HepG2 (cell line): Measurements from ENCODE around the gene TAF3. TPM values are rescaled to one million over a fixed set of nuclear protein-coding genes. Genes with fewer than 3 reads are reported as not detected.

ENCODE experiments used
- ATAC-seq: fragments of 200-7000 bp; cut with Tn5 transposase; 3 replicates; pipeline ENCODE4 v1.9.1; 2020; ENCODE audit warnings: mild to moderate bottlenecking, moderate library complexity
- BruUV-seq: library from RNA; stranded (reverse); fragments of 400-500 nt; replicated peaks from 2 replicates; lab custom pipeline; 2021; lab: Mats Ljungman, UMichigan
- CTCF ChIA-PET: fragments of 300-600 bp; formaldehyde crosslinking; extraction: SDS; loops from one replicate; lab custom pipeline; 2021; ENCODE audit warnings: low total read pairs, inconsistent platforms, low intra/inter-chr PET ratio; lab: Yijun Ruan, JAX
- POLR2A ChIA-PET: fragments of 350-600 bp; sonication (Branson Sonifier 250); formaldehyde crosslinking; loops from one replicate; lab custom pipeline; 2020; ENCODE audit warnings: antibody characterized with exemption, inconsistent platforms; lab: Yijun Ruan, JAX
- DNase-seq: peaks from one replicate; pipeline ENCODE4 v3.0.0-alpha.2; 2015; ENCODE audit warnings: low spot score
- FAIRE-seq: peaks from 3 replicates; lab custom pipeline; 2011; peaks lifted over from hg19 to GRCh38; lab: Jason Lieb, UNC
- H2AFZ ChIP-seq: one replicate; pipeline ENCODE4 v1.6.1; 2011; ENCODE audit warnings: low read length, inconsistent platforms
- H3K27ac ChIP-seq: fragments of 300-600 bp; 3 replicates; pipeline ENCODE4 v1.8.0; 2011; ENCODE audit warnings: mixed run types, mild to moderate bottlenecking, mixed read lengths, low read length, inconsistent platforms; ENCODE audit not compliant: insufficient read depth; ENCODE audit errors: extremely low read length
- H3K27me3 ChIP-seq, 2 experiments: fragments of 200-600 bp in 1 of 2; 2 replicates in 1 of 2; 3 replicates in 1 of 2; pipeline versions ENCODE4 v1.6.0 to v1.8.0; 2011; ENCODE audit warnings: low read length in 2 of 2, mild to moderate bottlenecking in 2 of 2, moderate library complexity in 2 of 2, inconsistent platforms in 1 of 2; ENCODE audit not compliant: insufficient read depth in 2 of 2, control insufficient read depth in 1 of 2
- H3K36me3 ChIP-seq, 2 experiments: fragments of 200-600 bp in 1 of 2; replicated peaks in 1 of 2; 2 replicates in 1 of 2; 3 replicates in 1 of 2; pipeline versions ENCODE4 v1.5.1 to v1.8.0; 2011; ENCODE audit warnings: low read length in 2 of 2, inconsistent platforms in 1 of 2; ENCODE audit not compliant: insufficient read depth in 2 of 2, control insufficient read depth in 1 of 2
- H3K4me1 ChIP-seq: 2 replicates; pipeline ENCODE4 v1.5.1; 2012; ENCODE audit warnings: low read length, inconsistent platforms; ENCODE audit not compliant: insufficient read depth
- H3K4me2 ChIP-seq: 2 replicates; pipeline ENCODE4 v1.6.0; 2011; ENCODE audit warnings: low read depth, low read length, inconsistent platforms
- H3K4me3 ChIP-seq, 3 experiments: fragments of 200-600 bp in 1 of 3; sonication (generic), shearing (Covaris generic) in 1 of 3; replicated peaks in 1 of 3; 2 replicates each; pipeline ENCODE4 v1.5.1; 2011 to 2016; ENCODE audit warnings: low read length in 3 of 3, inconsistent platforms in 2 of 3, low read depth in 2 of 3, mild to moderate bottlenecking in 2 of 3, control low read depth in 1 of 3, mixed read lengths in 1 of 3; ENCODE audit not compliant: insufficient read depth in 1 of 3
- H3K79me2 ChIP-seq: one replicate; pipeline ENCODE4 v1.6.1; 2011; ENCODE audit warnings: low read length, inconsistent platforms; ENCODE audit not compliant: insufficient read depth
- H3K9ac ChIP-seq: 2 replicates; pipeline ENCODE4 v1.6.0; 2011; ENCODE audit warnings: mild to moderate bottlenecking, low read depth, low read length, inconsistent platforms; ENCODE audit not compliant: insufficient read depth
- H3K9me3 ChIP-seq: 2 replicates; pipeline ENCODE4 v1.5.1; 2012; ENCODE audit warnings: mild to moderate bottlenecking, low read length
- H4K20me1 ChIP-seq: 2 replicates; pipeline ENCODE4 v1.6.0; 2011; ENCODE audit warnings: inconsistent platforms, mild to moderate bottlenecking, low read length, moderate library complexity; ENCODE audit not compliant: insufficient read depth
- ELF1 ChIP-seq: sonication (generic); formaldehyde crosslinking; IDR thresholded peaks from 2 replicates; pipeline ENCODE4 v1.4.0; 2020; ENCODE audit warnings: missing genetic modification reagents
- FOXO1 ChIP-seq: sonication (generic); formaldehyde crosslinking; IDR thresholded peaks from 2 replicates; pipeline ENCODE4 v1.4.0; 2020; ENCODE audit warnings: missing genetic modification reagents
- GABPA ChIP-seq, 2 experiments: IDR thresholded peaks; 2 replicates each; pipeline ENCODE4 v1.6.1; 2011 to 2016; ENCODE audit warnings: low read depth in 2 of 2, low read length in 1 of 2, missing biosample characterization in 1 of 2, missing genetic modification characterization in 1 of 2
- GZF1 ChIP-seq: sonication (generic); formaldehyde crosslinking; IDR thresholded peaks from 2 replicates; pipeline ENCODE4 v1.5.1; 2020; ENCODE audit warnings: mild to moderate bottlenecking, missing genetic modification reagents
- SPEN ChIP-seq: sonication (generic); formaldehyde crosslinking; IDR thresholded peaks from 2 replicates; pipeline ENCODE4 v1.5.1; 2020; ENCODE audit warnings: low read depth, mild to moderate bottlenecking, missing genetic modification reagents
- TAF15 ChIP-seq: fragments of 200-400 bp; formaldehyde crosslinking; IDR thresholded peaks from one replicate; pipeline ENCODE4 v1.6.1; 2018; ENCODE audit warnings: mild to moderate bottlenecking, low read depth, low read length; ENCODE audit not compliant: poor library complexity, severe bottlenecking
- TBP ChIP-seq: sonication (generic); formaldehyde crosslinking; IDR thresholded peaks from 2 replicates; pipeline ENCODE4 v1.5.0; 2020; ENCODE audit warnings: missing genetic modification reagents
- YEATS4 ChIP-seq: sonication (generic); formaldehyde crosslinking; IDR thresholded peaks from 2 replicates; pipeline ENCODE4 v1.4.0; 2020; ENCODE audit warnings: missing genetic modification reagents, borderline replicate concordance
- ZBTB7B ChIP-seq: sonication (generic); formaldehyde crosslinking; IDR thresholded peaks from 2 replicates; pipeline ENCODE4 v1.4.0; 2020; ENCODE audit warnings: missing genetic modification reagents
- ZIK1 ChIP-seq: sonication (generic); formaldehyde crosslinking; IDR thresholded peaks from 2 replicates; pipeline ENCODE4 v1.5.0; 2020; ENCODE audit warnings: mild to moderate bottlenecking, low read depth, missing genetic modification reagents, borderline replicate concordance
- ZNF292 ChIP-seq: sonication (generic); formaldehyde crosslinking; IDR thresholded peaks from 2 replicates; pipeline ENCODE4 v1.8.1; 2022; ENCODE audit warnings: mild to moderate bottlenecking, low read depth, missing genetic modification reagents, borderline replicate concordance
- ZNF317 ChIP-seq: sonication (generic); formaldehyde crosslinking; IDR thresholded peaks from 2 replicates; pipeline ENCODE4 v1.5.0; 2020; ENCODE audit warnings: mild to moderate bottlenecking, missing genetic modification reagents
- WGBS: methylation state at CpG from one replicate; pipeline ENCODE4 v1.1.6; 2017; ENCODE audit warnings: low lambda C conversion rate; 5-methylcytosine and 5-hydroxymethylcytosine counted together
- in situ Hi-C: cut with HindIII; loops from 2 replicates; pipeline ENCODE4 v1.10.0; 2017; ENCODE audit warnings: low pct_unique_long_range_greater_than_20kb; ENCODE audit not compliant: extremely low pct_ligation_motif_present
- intact Hi-C: fragments of 100-400 bp; cut with micrococcal nuclease; formaldehyde crosslinking; loops from one replicate; pipeline ENCODE4 v1.10.0; 2022; ENCODE audit not compliant: unreplicated experiment
- polyA plus RNA-seq, 8 experiments: library from polyadenylated mRNA; depleted of rRNA in 3 of 8; stranded (reverse) in 7 of 8; unstranded in 1 of 8; fragments of >200 nt; fragmentation: Illumina TruSeq in 4 of 8; extraction: Trizol in 4 of 8; gene quantifications; 2 replicates each; pipeline versions ENCODE4 v1.2.1 to v1.2.3, GENCODE V29; 2011 to 2016; ENCODE audit warnings: low read depth in 4 of 8, missing spikeins in 1 of 8, mixed read lengths in 1 of 8; ENCODE audit not compliant: insufficient read depth in 1 of 8
- total RNA-seq, 5 experiments: library from RNA; depleted of rRNA; stranded (reverse); fragments of >200 nt; fragmentation: Illumina TruSeq; extraction: Trizol; gene quantifications; 2 replicates each; pipeline ENCODE4 v1.2.3, GENCODE V29; 2016; ENCODE audit warnings: low read depth in 1 of 5
- TF ChIP-seq, protein P1 (sequence below): sonication (generic); formaldehyde crosslinking; conservative IDR thresholded peaks from 2 replicates; pipeline ENCODE4 v1.8.0; 2022; ENCODE audit warnings: low read depth, missing genetic modification reagents
- TF ChIP-seq, protein P2 (sequence below): sonication (generic); formaldehyde crosslinking; IDR thresholded peaks from 2 replicates; pipeline ENCODE4 v1.8.0; 2022; ENCODE audit warnings: low read depth, missing genetic modification reagents

TAF3 gene
- total and polyA plus RNA-seq, 2 of the 13 experiments (the other 11 are each of a cell fraction or from before 2014, with no cell fraction given): 1.7 to 2.9 TPM

DNA sequence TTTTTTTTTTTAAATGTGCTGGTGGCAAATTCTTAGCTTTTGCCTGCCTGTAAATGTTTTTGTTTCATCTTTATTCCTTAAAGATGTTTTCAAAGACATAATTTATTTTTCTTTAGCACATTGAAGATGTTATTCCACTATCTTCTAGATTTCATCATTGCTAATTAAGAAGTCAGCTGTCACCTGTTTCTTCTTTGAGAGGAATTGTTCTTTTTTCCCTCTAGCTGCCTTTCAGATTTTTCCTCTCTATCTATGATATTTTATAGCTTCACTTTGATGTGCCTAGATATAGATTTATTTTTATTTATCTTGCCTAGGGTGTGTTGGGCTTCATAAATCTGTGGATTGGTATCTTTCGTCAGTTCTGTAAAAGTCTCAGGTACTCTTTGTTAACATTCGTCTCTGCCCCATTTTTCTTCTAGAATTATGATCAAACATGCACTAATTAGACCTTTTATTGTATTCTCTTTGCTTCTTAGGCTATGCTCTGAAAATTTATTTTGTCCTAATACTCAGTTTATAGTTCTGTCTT lies 186.2 kb downstream of the TAF3 start:
- H2AFZ ChIP-seq: no peak overlapping the region
- no peaks in the 10 kb centered on the region for H3K79me2 ChIP-seq
- peak; percentile 98 for TF ChIP-seq ZNF317 (CRISPR knock-in tag)
- no peak for TF ChIP-seq ZBTB7B (CRISPR knock-in tag)
- no peak overlapping the region for H3K4me2 ChIP-seq
- DNase-seq (no peak), FAIRE-seq (no peak), ATAC-seq (no peak)
- no TSS peak for BruUV-seq
- no peak overlapping the region for H3K4me3 ChIP-seq
- no peaks in the 10 kb centered on the region for H4K20me1 ChIP-seq
- peaks cover 9% of the 10 kb centered on the region for H3K9me3 ChIP-seq
- H3K9ac ChIP-seq: no peak overlapping the region
- ChIA-PET POLR2A (no interaction called here), CTCF (no interaction called here)
- H3K27ac ChIP-seq: no peak overlapping the region
- H3K27me3 ChIP-seq: no peaks in the 10 kb centered on the region
- 49% methylated on average over 2 of the region's 2 CpGs for WGBS
- intact Hi-C loops: no loop called here
- no peaks in the 10 kb centered on the region for H3K36me3 ChIP-seq
- H3K4me1 ChIP-seq: no peaks in the 10 kb centered on the region
- in situ Hi-C loops: no loop called here

DNA sequence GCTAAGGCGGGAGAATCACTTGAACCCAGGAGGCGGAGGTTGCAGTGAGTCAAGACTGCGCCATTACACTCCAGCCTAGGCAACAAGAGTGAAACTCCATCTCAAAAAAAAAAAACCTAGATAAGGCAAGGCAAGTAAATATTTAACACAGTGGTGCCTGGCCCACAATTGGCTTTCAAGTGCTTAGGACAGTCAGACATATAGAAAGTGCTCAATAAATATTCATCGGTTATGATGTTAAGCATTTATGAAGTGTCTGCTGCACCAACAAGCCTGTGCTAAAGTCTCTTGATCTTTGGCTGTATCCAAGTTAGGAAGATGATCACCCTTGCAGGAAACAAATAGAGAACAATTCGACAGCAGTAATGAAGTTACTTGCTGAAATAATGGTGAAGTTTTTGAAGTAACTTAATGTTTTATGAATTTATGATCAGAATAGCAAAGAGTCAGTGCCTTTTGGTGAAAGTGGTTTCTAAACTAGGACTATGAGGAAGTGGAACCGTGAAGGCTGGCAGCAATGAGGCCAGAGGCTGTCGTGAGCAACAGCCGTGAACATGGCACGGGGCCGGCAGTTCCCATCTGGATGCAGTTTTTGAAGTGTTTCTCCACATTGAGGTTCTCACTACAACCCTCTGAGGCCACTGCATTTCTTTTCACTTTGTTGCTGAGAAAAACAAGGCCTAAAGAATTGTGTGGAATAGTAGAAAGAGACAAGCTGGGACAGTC lies 188.1 kb downstream of the TAF3 start:
- ATAC-seq (no peak), FAIRE-seq (no peak), DNase-seq (no peak)
- POLR2A ChIA-PET: no interaction called here
- in situ Hi-C loops (no loop called here), intact Hi-C loops (no loop called here)
- BruUV-seq: no TSS peak
- no peak overlapping the region for H3K4me3 ChIP-seq
- H3K4me2 ChIP-seq: no peak overlapping the region
- H4K20me1 ChIP-seq: no peaks in the 10 kb centered on the region
- peaks cover 9% of the 10 kb centered on the region for H3K9me3 ChIP-seq
- H3K27ac ChIP-seq: no peak overlapping the region
- H3K4me1 ChIP-seq: no peaks in the 10 kb centered on the region
- H3K36me3 ChIP-seq: peaks cover 2 to 8% of the 10 kb centered on the region in 2 experiments; a peak in 1 of 5 replicates
- 92% methylated on average over 10 of the region's 10 CpGs for WGBS
- H3K27me3 ChIP-seq: no peaks in the 10 kb centered on the region
- H3K79me2 ChIP-seq: no peaks in the 10 kb centered on the region
- H2AFZ ChIP-seq: no peak overlapping the region
- no peak overlapping the region for H3K9ac ChIP-seq
- CTCF ChIA-PET: interaction anchor here (0.6 kb wide), 1 partner anchor 79 kb away, joined by 3 read pairs; no protein-coding TSS in a partner anchor
- TF ChIP-seq FOXO1: no peak
- no peak for TF ChIP-seq TBP (CRISPR knock-in tag)
- TF ChIP-seq GZF1 (CRISPR knock-in tag): no peak
- no peak for TF ChIP-seq ELF1 (CRISPR knock-in tag)
- TF ChIP-seq YEATS4 (CRISPR knock-in tag): no peak
- TF ChIP-seq, protein P1, sequence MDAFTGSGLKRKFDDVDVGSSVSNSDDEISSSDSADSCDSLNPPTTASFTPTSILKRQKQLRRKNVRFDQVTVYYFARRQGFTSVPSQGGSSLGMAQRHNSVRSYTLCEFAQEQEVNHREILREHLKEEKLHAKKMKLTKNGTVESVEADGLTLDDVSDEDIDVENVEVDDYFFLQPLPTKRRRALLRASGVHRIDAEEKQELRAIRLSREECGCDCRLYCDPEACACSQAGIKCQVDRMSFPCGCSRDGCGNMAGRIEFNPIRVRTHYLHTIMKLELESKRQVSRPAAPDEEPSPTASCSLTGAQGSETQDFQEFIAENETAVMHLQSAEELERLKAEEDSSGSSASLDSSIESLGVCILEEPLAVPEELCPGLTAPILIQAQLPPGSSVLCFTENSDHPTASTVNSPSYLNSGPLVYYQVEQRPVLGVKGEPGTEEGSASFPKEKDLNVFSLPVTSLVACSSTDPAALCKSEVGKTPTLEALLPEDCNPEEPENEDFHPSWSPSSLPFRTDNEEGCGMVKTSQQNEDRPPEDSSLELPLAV (CRISPR knock-in tag): no peak
- TF ChIP-seq SPEN (CRISPR knock-in tag): no peak
- no peak for TF ChIP-seq ZNF292 (CRISPR knock-in tag)
- no peak for TF ChIP-seq TAF15
- TF ChIP-seq GABPA (IDR thresholded peaks at IDR 0.05; ENCODE audit: low read depth, low read length): no peak
- TF ChIP-seq GABPA (CRISPR knock-in tag; IDR thresholded peaks at IDR 0.05; ENCODE audit: low read depth): no peak
- no peak for TF ChIP-seq ZIK1
- TF ChIP-seq, protein P2, sequence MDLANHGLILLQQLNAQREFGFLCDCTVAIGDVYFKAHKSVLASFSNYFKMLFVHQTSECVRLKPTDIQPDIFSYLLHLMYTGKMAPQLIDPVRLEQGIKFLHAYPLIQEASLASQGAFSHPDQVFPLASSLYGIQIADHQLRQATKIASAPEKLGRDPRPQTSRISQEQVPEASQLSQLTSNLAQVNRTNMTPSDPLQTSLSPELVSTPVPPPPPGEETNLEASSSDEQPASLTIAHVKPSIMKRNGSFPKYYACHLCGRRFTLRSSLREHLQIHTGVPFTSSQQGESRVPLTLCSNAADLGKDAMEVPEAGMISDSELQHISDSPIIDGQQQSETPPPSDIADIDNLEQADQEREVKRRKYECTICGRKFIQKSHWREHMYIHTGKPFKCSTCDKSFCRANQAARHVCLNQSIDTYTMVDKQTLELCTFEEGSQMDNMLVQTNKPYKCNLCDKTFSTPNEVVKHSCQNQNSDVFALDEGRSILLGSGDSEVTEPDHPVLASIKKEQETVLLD (CRISPR knock-in tag): no peak
